GM12878 (cell line): ENCODE results near the gene KANSL2. TPM values are rescaled to one million over a fixed set of nuclear protein-coding genes. Genes with fewer than 3 reads are reported as not detected.

Experiments
- ATAC-seq: fragments of 200-7000 bp; cut with Tn5 transposase; 3 replicates; pipeline ENCODE4 v1.9.1; 2020; ENCODE audit warnings: mild to moderate bottlenecking, moderate library complexity
- BruUV-seq: library from RNA; stranded (reverse); fragments of 400-500 nt; replicated peaks from 2 replicates; lab custom pipeline; 2021; lab: Mats Ljungman, UMichigan
- CTCF ChIA-PET: fragments of 300-600 bp; sonication (Branson Sonifier 250); formaldehyde crosslinking; extraction: SDS; loops from one replicate; lab custom pipeline; 2021; ENCODE audit warnings: inconsistent platforms; lab: Yijun Ruan, JAX
- POLR2A ChIA-PET: fragments of 350-600 bp; formaldehyde crosslinking; extraction: SDS; loops from one replicate; lab custom pipeline; 2021; ENCODE audit warnings: inconsistent platforms; lab: Charles Lee
- RAD21 ChIA-PET: fragments of 300-600 bp; sonication (Branson Sonifier 250); formaldehyde crosslinking; loops from one replicate; lab custom pipeline; 2023; ENCODE audit warnings: antibody characterized with exemption; ENCODE audit not compliant: unreplicated experiment; lab: Charles Lee
- SMC1A ChIA-PET: fragments of 300-600 bp; sonication (Branson Sonifier 250); formaldehyde crosslinking; loops from one replicate; lab custom pipeline; 2023; ENCODE audit not compliant: unreplicated experiment, uncharacterized antibody; lab: Charles Lee
- DNase-seq: peaks from one replicate; pipeline ENCODE4 v3.0.0-alpha.2; 2011; ENCODE audit warnings: low read depth, low spot score
- FAIRE-seq: peaks from 3 replicates; lab custom pipeline; 2011; peaks lifted over from hg19 to GRCh38; lab: Jason Lieb, UNC
- H2AFZ ChIP-seq: 2 replicates; pipeline ENCODE4 v1.6.0; 2011; ENCODE audit warnings: low read depth, low read length, control low read depth; ENCODE audit not compliant: control insufficient read depth
- H3K27ac ChIP-seq: 2 replicates; pipeline ENCODE4 v1.5.1; 2011; ENCODE audit warnings: control low read depth; ENCODE audit not compliant: control insufficient read depth, insufficient read depth
- H3K27me3 ChIP-seq, 2 experiments: replicated peaks in 1 of 2; 2 replicates each; pipeline versions ENCODE4 v1.6.0 to v1.6.1; 2011; ENCODE audit warnings: low read length in 1 of 2; ENCODE audit not compliant: control insufficient read depth in 2 of 2, insufficient read depth in 2 of 2
- H3K36me3 ChIP-seq, 2 experiments: 2 replicates each; pipeline ENCODE4 v1.5.1; 2011; ENCODE audit warnings: low read length in 1 of 2; ENCODE audit not compliant: control insufficient read depth in 2 of 2, insufficient read depth in 2 of 2
- H3K4me1 ChIP-seq: 2 replicates; pipeline ENCODE4 v1.6.1; 2011; ENCODE audit warnings: mild to moderate bottlenecking, low read length, moderate library complexity, mixed read lengths; ENCODE audit not compliant: control insufficient read depth, insufficient read depth
- H3K4me2 ChIP-seq: 2 replicates; pipeline ENCODE4 v1.6.0; 2011; ENCODE audit warnings: control low read depth; ENCODE audit not compliant: control insufficient read depth, insufficient read depth
- H3K4me3 ChIP-seq: fragments of 200-600 bp; sonication (generic); 2 replicates; pipeline ENCODE4 v1.5.1; 2016
- H3K79me2 ChIP-seq: 2 replicates; pipeline ENCODE4 v1.6.0; 2011; ENCODE audit warnings: low read length; ENCODE audit not compliant: control insufficient read depth, insufficient read depth
- H3K9ac ChIP-seq: 2 replicates; pipeline ENCODE4 v1.8.0; 2011; ENCODE audit warnings: low read length, control low read depth, mixed read lengths; ENCODE audit not compliant: control insufficient read depth, insufficient read depth
- H3K9me3 ChIP-seq: replicated peaks from 3 replicates; pipeline ENCODE4 v1.5.1; 2011; ENCODE audit warnings: mild to moderate bottlenecking, low read length; ENCODE audit not compliant: control insufficient read depth, insufficient read depth
- H4K20me1 ChIP-seq: 2 replicates; pipeline ENCODE4 v1.6.0; 2011; ENCODE audit not compliant: control insufficient read depth, insufficient read depth
- ATF7 ChIP-seq: fragments of 450-650 bp; IDR thresholded peaks from 2 replicates; pipeline ENCODE4 v1.6.1; 2016; ENCODE audit warnings: low read depth, mild to moderate bottlenecking
- BACH1 ChIP-seq: fragments of 450-650 bp; IDR thresholded peaks from 2 replicates; pipeline ENCODE4 v1.6.1; 2017; ENCODE audit warnings: mild to moderate bottlenecking, borderline replicate concordance
- HDGF ChIP-seq: fragments of 450-650 bp; IDR thresholded peaks from 2 replicates; pipeline ENCODE4 v1.6.1; 2016; ENCODE audit warnings: antibody characterized with exemption
- JUND ChIP-seq: IDR thresholded peaks from 2 replicates; pipeline ENCODE4 v1.6.1; 2012; ENCODE audit warnings: low read depth, mild to moderate bottlenecking, low read length, improper control_type of control experiment, moderate library complexity
- MXI1 ChIP-seq: fragments of 150-350 bp; IDR thresholded peaks from 2 replicates; pipeline ENCODE4 v1.6.1; 2011; ENCODE audit warnings: low read depth, mild to moderate bottlenecking, inconsistent platforms, low read length, improper control_type of control experiment
- NR2C1 ChIP-seq: fragments of 450-650 bp; IDR thresholded peaks from 2 replicates; pipeline ENCODE4 v1.6.1; 2017; ENCODE audit warnings: antibody characterized with exemption, mild to moderate bottlenecking, moderate library complexity
- POLR2AphosphoS5 ChIP-seq: IDR thresholded peaks from 2 replicates; pipeline ENCODE4 v1.6.1; 2011; ENCODE audit warnings: mild to moderate bottlenecking, low read length, inconsistent platforms
- RB1 ChIP-seq: fragments of 450-650 bp; formaldehyde crosslinking; IDR thresholded peaks from 2 replicates; pipeline ENCODE4 v1.6.1; 2017; ENCODE audit warnings: mild to moderate bottlenecking, borderline replicate concordance
- SMAD1 ChIP-seq: fragments of 450-650 bp; IDR thresholded peaks from 2 replicates; pipeline ENCODE4 v1.6.1; 2018; ENCODE audit warnings: mild to moderate bottlenecking, low read depth; ENCODE audit not compliant: partially characterized antibody
- TBL1XR1 ChIP-seq: IDR thresholded peaks from 2 replicates; pipeline ENCODE4 v1.6.1; 2012; ENCODE audit warnings: low read depth, low read length, improper control_type of control experiment
- TCF7 ChIP-seq: IDR thresholded peaks from 2 replicates; pipeline ENCODE4 v1.6.1; 2014; ENCODE audit warnings: antibody characterized with exemption, borderline replicate concordance
- ZNF217 ChIP-seq: fragments of 450-650 bp; IDR thresholded peaks from 2 replicates; pipeline ENCODE4 v1.6.1; 2017; ENCODE audit warnings: antibody characterized with exemption, mild to moderate bottlenecking
- ZNF274 ChIP-seq: IDR thresholded peaks from one replicate; pipeline ENCODE4 v1.8.0; 2011; ENCODE audit not compliant: insufficient read length, insufficient read depth
- ZZZ3 ChIP-seq: IDR thresholded peaks from 2 replicates; pipeline ENCODE4 v1.6.1; 2011; ENCODE audit warnings: low read depth; ENCODE audit not compliant: control insufficient read depth, insufficient read length
- WGBS: methylation state at CpG from one replicate; pipeline ENCODE4 v1.1.6; 2016; ENCODE audit warnings: low lambda C conversion rate; ENCODE audit not compliant: insufficient replicate concordance, insufficient coverage; ENCODE audit errors: missing lambda C conversion rate; 5-methylcytosine and 5-hydroxymethylcytosine counted together
- in situ Hi-C: fragments of 300-500 bp; cut with MboI; formaldehyde crosslinking; loops from 9 replicates; pipeline ENCODE4 v1.14.3; 2018; ENCODE audit warnings: mixed read lengths
- intact Hi-C: fragments of 100-400 bp; cut with micrococcal nuclease; formaldehyde crosslinking; loops from one replicate; pipeline ENCODE4 v1.14.2; 2022; ENCODE audit not compliant: unreplicated experiment
- polyA plus RNA-seq, 11 experiments: library from polyadenylated mRNA; depleted of rRNA in 4 of 11; unstranded in 6 of 11; stranded (reverse) in 5 of 11; fragments of >200 nt; fragmentation: Nextera tagmentation in 4 of 11; fragmentation: Illumina TruSeq in 1 of 11; extraction: Ambion mirVana in 4 of 11; extraction: Trizol in 1 of 11; gene quantifications; 1 replicate in 1 of 11; 2 replicates in 10 of 11; pipeline versions ENCODE4 v1.2.1 to v1.2.3, GENCODE V29; 2011 to 2016; ENCODE audit warnings: inconsistent platforms in 2 of 11, missing spikeins in 2 of 11, low read depth in 1 of 11
- total RNA-seq, 4 experiments: library from RNA; depleted of rRNA in 3 of 4; stranded (reverse); fragments of >200 nt in 3 of 4; fragmentation: Illumina TruSeq in 1 of 4; extraction: Trizol in 1 of 4; gene quantifications; 2 replicates each; pipeline versions ENCODE4 v1.2.1 to v1.2.3, GENCODE V29; 2013 to 2021
- TF ChIP-seq, protein P1 (sequence below): fragments of 450-650 bp; formaldehyde crosslinking; IDR thresholded peaks from 2 replicates; pipeline ENCODE4 v1.5.0; 2022; ENCODE audit warnings: mild to moderate bottlenecking, missing genetic modification characterization
- TF ChIP-seq, protein P2 (sequence below): IDR thresholded peaks from 2 replicates; pipeline ENCODE4 v1.6.1; 2012; ENCODE audit warnings: low read depth, low read length, improper control_type of control experiment
- TF ChIP-seq, protein P3 (sequence below): IDR thresholded peaks from 2 replicates; pipeline ENCODE4 v1.6.1; 2012; ENCODE audit warnings: low read length, inconsistent platforms

Gene KANSL2
- total and polyA plus RNA-seq, 10 of the 15 experiments (the other 5 are each of a cell fraction or from before 2014, with no cell fraction given), result 28.1 to 54.8 (median 40.9) TPM

DNA sequence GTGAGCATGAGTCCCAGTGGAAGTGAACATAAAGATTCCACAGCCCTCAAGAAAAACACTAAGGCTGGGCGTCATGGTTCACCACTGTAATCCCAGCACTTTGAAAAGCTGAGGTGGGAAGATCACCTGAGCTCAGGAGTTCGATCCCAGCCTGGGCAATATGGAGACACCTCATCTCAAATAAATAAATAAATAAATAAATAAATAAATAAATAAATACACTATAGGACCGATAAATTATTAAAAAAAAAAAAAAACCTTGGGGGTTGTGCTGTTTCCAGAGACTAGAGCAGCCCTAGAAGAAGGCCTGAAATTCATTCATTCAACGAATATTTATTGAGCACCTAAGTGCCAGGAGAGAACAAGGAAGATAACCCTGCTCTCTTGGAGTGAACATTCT is 1.5 kb upstream of the KANSL2 start:
- peaks cover 5% of the 10 kb centered on the region for H3K4me1 ChIP-seq
- ChIA-PET RAD21 (interaction anchor here (0.6 kb wide), 1 partner anchor 73 kb away, joined by 3 read pairs; no protein-coding TSS in a partner anchor), POLR2A (interaction anchor here (1.4 to 1.5 kb wide), 3 partner anchors 10 to 30 kb away, joined by 3 to 4 read pairs (median 3); no protein-coding TSS in a partner anchor), CTCF (interaction anchor here (0.6 to 1.1 kb wide), 2 partner anchors 30 to 305 kb away, joined by 3 read pairs; no protein-coding TSS in a partner anchor), SMC1A (interaction anchor here (2.5 kb wide), 1 partner anchor 9 kb away, joined by 10 read pairs; no protein-coding TSS in a partner anchor)
- H3K9ac ChIP-seq, result no peak overlapping the region
- FAIRE-seq, result no peak
- BruUV-seq, result no TSS peak
- H3K27ac ChIP-seq, result no peak overlapping the region
- ATAC-seq, result no peak
- no peak overlapping the region for H3K4me3 ChIP-seq
- no peak for DNase-seq
- H3K79me2 ChIP-seq, result peaks cover 35% of the 10 kb centered on the region
- H3K9me3 ChIP-seq, result no peaks in the 10 kb centered on the region
- 96% methylated on average over 4 of the region's 4 CpGs for WGBS
- peaks cover 0 to 4% of the 10 kb centered on the region in 2 experiments for H3K36me3 ChIP-seq
- H3K27me3 ChIP-seq, result no peaks in the 10 kb centered on the region
- TF ChIP-seq, protein P1, sequence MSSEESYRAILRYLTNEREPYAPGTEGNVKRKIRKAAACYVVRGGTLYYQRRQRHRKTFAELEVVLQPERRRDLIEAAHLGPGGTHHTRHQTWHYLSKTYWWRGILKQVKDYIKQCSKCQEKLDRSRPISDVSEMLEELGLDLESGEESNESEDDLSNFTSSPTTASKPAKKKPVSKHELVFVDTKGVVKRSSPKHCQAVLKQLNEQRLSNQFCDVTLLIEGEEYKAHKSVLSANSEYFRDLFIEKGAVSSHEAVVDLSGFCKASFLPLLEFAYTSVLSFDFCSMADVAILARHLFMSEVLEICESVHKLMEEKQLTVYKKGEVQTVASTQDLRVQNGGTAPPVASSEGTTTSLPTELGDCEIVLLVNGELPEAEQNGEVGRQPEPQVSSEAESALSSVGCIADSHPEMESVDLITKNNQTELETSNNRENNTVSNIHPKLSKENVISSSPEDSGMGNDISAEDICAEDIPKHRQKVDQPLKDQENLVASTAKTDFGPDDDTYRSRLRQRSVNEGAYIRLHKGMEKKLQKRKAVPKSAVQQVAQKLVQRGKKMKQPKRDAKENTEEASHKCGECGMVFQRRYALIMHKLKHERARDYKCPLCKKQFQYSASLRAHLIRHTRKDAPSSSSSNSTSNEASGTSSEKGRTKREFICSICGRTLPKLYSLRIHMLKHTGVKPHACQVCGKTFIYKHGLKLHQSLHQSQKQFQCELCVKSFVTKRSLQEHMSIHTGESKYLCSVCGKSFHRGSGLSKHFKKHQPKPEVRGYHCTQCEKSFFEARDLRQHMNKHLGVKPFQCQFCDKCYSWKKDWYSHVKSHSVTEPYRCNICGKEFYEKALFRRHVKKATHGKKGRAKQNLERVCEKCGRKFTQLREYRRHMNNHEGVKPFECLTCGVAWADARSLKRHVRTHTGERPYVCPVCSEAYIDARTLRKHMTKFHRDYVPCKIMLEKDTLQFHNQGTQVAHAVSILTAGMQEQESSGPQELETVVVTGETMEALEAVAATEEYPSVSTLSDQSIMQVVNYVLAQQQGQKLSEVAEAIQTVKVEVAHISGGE (CRISPR knock-in tag), result no peak
- TF ChIP-seq ATF7, result no peak
- TF ChIP-seq, protein P2, sequence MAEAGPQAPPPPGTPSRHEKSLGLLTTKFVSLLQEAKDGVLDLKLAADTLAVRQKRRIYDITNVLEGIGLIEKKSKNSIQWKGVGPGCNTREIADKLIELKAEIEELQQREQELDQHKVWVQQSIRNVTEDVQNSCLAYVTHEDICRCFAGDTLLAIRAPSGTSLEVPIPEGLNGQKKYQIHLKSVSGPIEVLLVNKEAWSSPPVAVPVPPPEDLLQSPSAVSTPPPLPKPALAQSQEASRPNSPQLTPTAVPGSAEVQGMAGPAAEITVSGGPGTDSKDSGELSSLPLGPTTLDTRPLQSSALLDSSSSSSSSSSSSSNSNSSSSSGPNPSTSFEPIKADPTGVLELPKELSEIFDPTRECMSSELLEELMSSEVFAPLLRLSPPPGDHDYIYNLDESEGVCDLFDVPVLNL, result no peak
- TF ChIP-seq ZZZ3, result no peak
- no peak for TF ChIP-seq HDGF
- TF ChIP-seq, protein P3, sequence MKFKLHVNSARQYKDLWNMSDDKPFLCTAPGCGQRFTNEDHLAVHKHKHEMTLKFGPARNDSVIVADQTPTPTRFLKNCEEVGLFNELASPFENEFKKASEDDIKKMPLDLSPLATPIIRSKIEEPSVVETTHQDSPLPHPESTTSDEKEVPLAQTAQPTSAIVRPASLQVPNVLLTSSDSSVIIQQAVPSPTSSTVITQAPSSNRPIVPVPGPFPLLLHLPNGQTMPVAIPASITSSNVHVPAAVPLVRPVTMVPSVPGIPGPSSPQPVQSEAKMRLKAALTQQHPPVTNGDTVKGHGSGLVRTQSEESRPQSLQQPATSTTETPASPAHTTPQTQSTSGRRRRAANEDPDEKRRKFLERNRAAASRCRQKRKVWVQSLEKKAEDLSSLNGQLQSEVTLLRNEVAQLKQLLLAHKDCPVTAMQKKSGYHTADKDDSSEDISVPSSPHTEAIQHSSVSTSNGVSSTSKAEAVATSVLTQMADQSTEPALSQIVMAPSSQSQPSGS, result no peak
- no peak for TF ChIP-seq SMAD1
- TF ChIP-seq NR2C1, result no peak
- TF ChIP-seq ZNF217, result no peak
- TF ChIP-seq BACH1, result no peak
- no peak for TF ChIP-seq RB1
- no peak for TF ChIP-seq ZNF274
- TF ChIP-seq TCF7, result no peak
- no peak for TF ChIP-seq TBL1XR1
- TF ChIP-seq JUND, result no peak
- TF ChIP-seq POLR2AphosphoS5, result no peak
- no peak for TF ChIP-seq MXI1
- intact Hi-C loops (loop anchor here (2.0 kb wide), 1 partner anchor 33 kb away; the partner anchor contains the start of gene CCNT1), in situ Hi-C loops (no loop called here)
- H3K4me2 ChIP-seq, result no peak overlapping the region
- no peak overlapping the region for H2AFZ ChIP-seq
- no peaks in the 10 kb centered on the region for H4K20me1 ChIP-seq
